HepG2 (cell line): ENCODE results near the gene BBS1. TPM values are rescaled to one million over a fixed set of nuclear protein-coding genes. Genes with fewer than 3 reads are reported as not detected.

Source experiments
- ARID3A ChIP-seq: IDR thresholded peaks from 2 replicates; pipeline ENCODE4 v1.6.1; 2012; ENCODE audit warnings: low read depth, low read length, improper control_type of control experiment
- BCL6 ChIP-seq: IDR thresholded peaks from 2 replicates; pipeline ENCODE4 v1.6.1; 2016; ENCODE audit warnings: missing genetic modification reagents, missing compliant biosample characterization
- CHD4 ChIP-seq: fragments of 200-600 bp; sonication (generic); IDR thresholded peaks from 2 replicates; pipeline ENCODE4 v1.7.0; 2017; ENCODE audit warnings: mild to moderate bottlenecking, low read length, borderline replicate concordance
- CREB1 ChIP-seq, 2 experiments: fragments of 450-650 bp in 1 of 2; IDR thresholded peaks; 2 replicates each; pipeline ENCODE4 v1.6.1; 2016 to 2017; ENCODE audit warnings: control low read depth in 1 of 2, mild to moderate bottlenecking in 1 of 2, missing compliant biosample characterization in 1 of 2, missing genetic modification characterization in 1 of 2
- DR1 ChIP-seq: sonication (generic); formaldehyde crosslinking; IDR thresholded peaks from 2 replicates; pipeline ENCODE4 v1.8.0; 2021; ENCODE audit warnings: mild to moderate bottlenecking, missing genetic modification reagents, inconsistent platforms
- ETV5 ChIP-seq: IDR thresholded peaks from 2 replicates; pipeline ENCODE4 v1.6.1; 2018; ENCODE audit warnings: missing biosample characterization, missing genetic modification reagents, inconsistent platforms, borderline replicate concordance
- HDAC2 ChIP-seq: sonication (generic); formaldehyde crosslinking; IDR thresholded peaks from 2 replicates; pipeline ENCODE4 v1.4.0; 2020; ENCODE audit warnings: missing genetic modification reagents
- KDM2A ChIP-seq: sonication (generic); formaldehyde crosslinking; IDR thresholded peaks from 2 replicates; pipeline ENCODE4 v1.4.0; 2020; ENCODE audit warnings: low read depth, missing genetic modification reagents, borderline replicate concordance
- NKX3-1 ChIP-seq: sonication (generic); formaldehyde crosslinking; IDR thresholded peaks from 2 replicates; pipeline ENCODE4 v1.5.0; 2020; ENCODE audit warnings: missing genetic modification reagents
- NR3C1 ChIP-seq: sonication (generic); formaldehyde crosslinking; IDR thresholded peaks from 2 replicates; pipeline ENCODE4 v1.4.0; 2020; ENCODE audit warnings: missing genetic modification reagents
- SMAD9 ChIP-seq: sonication (generic); formaldehyde crosslinking; IDR thresholded peaks from 2 replicates; pipeline ENCODE4 v1.5.1; 2020; ENCODE audit warnings: mild to moderate bottlenecking, missing genetic modification reagents
- TEAD3 ChIP-seq: optimal IDR thresholded peaks from 2 replicates; pipeline ENCODE3; 2016; ENCODE audit warnings: borderline replicate concordance
- TFE3 ChIP-seq: IDR thresholded peaks from 2 replicates; pipeline ENCODE4 v1.6.1; 2016
- ZBTB49 ChIP-seq: sonication (generic); formaldehyde crosslinking; IDR thresholded peaks from 2 replicates; pipeline ENCODE4 v1.4.0; 2020; ENCODE audit warnings: missing genetic modification reagents, borderline replicate concordance
- ZFP1 ChIP-seq: IDR thresholded peaks from 2 replicates; pipeline ENCODE4 v1.6.1; 2016
- ZMAT5 ChIP-seq: sonication (generic); formaldehyde crosslinking; IDR thresholded peaks from 2 replicates; pipeline ENCODE4 v1.5.0; 2020; ENCODE audit warnings: mild to moderate bottlenecking, low read depth, missing genetic modification reagents, borderline replicate concordance
- ZNF33A ChIP-seq: sonication (generic); formaldehyde crosslinking; IDR thresholded peaks from 2 replicates; pipeline ENCODE4 v1.5.1; 2020; ENCODE audit warnings: missing genetic modification reagents, mild to moderate bottlenecking, moderate library complexity, borderline replicate concordance
- ZNF414 ChIP-seq: sonication (generic); formaldehyde crosslinking; IDR thresholded peaks from 2 replicates; pipeline ENCODE4 v1.5.0; 2020; ENCODE audit warnings: missing genetic modification reagents
- ZNF639 ChIP-seq: conservative IDR thresholded peaks from 2 replicates; pipeline ENCODE4 v1.6.1; 2018; ENCODE audit warnings: missing genetic modification reagents
- ZNF75D ChIP-seq: sonication (generic); formaldehyde crosslinking; IDR thresholded peaks from 2 replicates; pipeline ENCODE4 v1.8.1; 2023; ENCODE audit warnings: missing genetic modification reagents, mild to moderate bottlenecking, borderline replicate concordance
- polyA plus RNA-seq, 8 experiments: library from polyadenylated mRNA; depleted of rRNA in 3 of 8; stranded (reverse) in 7 of 8; unstranded in 1 of 8; fragments of >200 nt; fragmentation: Illumina TruSeq in 4 of 8; extraction: Trizol in 4 of 8; gene quantifications; 2 replicates each; pipeline versions ENCODE4 v1.2.1 to v1.2.3, GENCODE V29; 2011 to 2016; ENCODE audit warnings: low read depth in 4 of 8, missing spikeins in 1 of 8, mixed read lengths in 1 of 8; ENCODE audit not compliant: insufficient read depth in 1 of 8
- total RNA-seq, 5 experiments: library from RNA; depleted of rRNA; stranded (reverse); fragments of >200 nt; fragmentation: Illumina TruSeq; extraction: Trizol; gene quantifications; 2 replicates each; pipeline ENCODE4 v1.2.3, GENCODE V29; 2016; ENCODE audit warnings: low read depth in 1 of 5

The BBS1 gene
- total and polyA plus RNA-seq, 2 of the 13 experiments (the other 11 are each of a cell fraction or from before 2014, with no cell fraction given), result 11.7 to 14.1 TPM

GRCh38 chr11:66579017-66579606, 68.7 kb downstream of the BBS1 start (continued):
- TF ChIP-seq ZNF414, result no peak
- TF ChIP-seq DR1 (CRISPR knock-in tag), result no peak; the same call in 1 of the 2 replicates
- no peak for TF ChIP-seq ZNF639
- no peak for TF ChIP-seq NR3C1
- TF ChIP-seq ARID3A, result no peak
- TF ChIP-seq KDM2A, result peak; percentile 39; the same call in 1 of the 2 replicates
- TF ChIP-seq TEAD3, result no peak
- TF ChIP-seq SMAD9 (CRISPR knock-in tag), result no peak
- no peak for TF ChIP-seq CHD4
- TF ChIP-seq BCL6, result no peak
- TF ChIP-seq ZFP1, result no peak
- no peak for TF ChIP-seq ZNF75D (CRISPR knock-in tag)
- TF ChIP-seq NKX3-1 (CRISPR knock-in tag), result no peak
- no peak for TF ChIP-seq ZMAT5 (CRISPR knock-in tag)
- TF ChIP-seq HDAC2 (CRISPR knock-in tag), result peak; percentile 17; the same call in 1 of the 2 replicates
- TF ChIP-seq CREB1 (IDR thresholded peaks at IDR 0.05), result no peak
- TF ChIP-seq CREB1 (CRISPR knock-in tag; IDR thresholded peaks at IDR 0.05), result no peak
- no peak for TF ChIP-seq ETV5
- TF ChIP-seq TFE3 (CRISPR knock-in tag), result no peak
- no peak for TF ChIP-seq ZBTB49 (CRISPR knock-in tag)
- no peak for TF ChIP-seq ZNF33A (CRISPR knock-in tag)
